Kidney epithelial cell (primary cell): ENCODE results near the gene RPS6KA4. TPM values are rescaled to one million over a fixed set of nuclear protein-coding genes. Genes with fewer than 3 reads are reported as not detected.
A peak's percentile ranks its signal among the peaks of the same experiment; 100 is the strongest.

Source experiments
- DNase-seq: peaks from one replicate; pipeline ENCODE4 v3.0.0-alpha.2; 2010; ENCODE audit warnings: low read depth
- H3K27me3 ChIP-seq: 2 replicates; pipeline ENCODE4 v1.6.0; 2011; ENCODE audit warnings: low read length; ENCODE audit not compliant: control insufficient read depth, insufficient read depth
- H3K36me3 ChIP-seq: 2 replicates; pipeline ENCODE4 v1.5.1; 2011; ENCODE audit warnings: low read length; ENCODE audit not compliant: control insufficient read depth, insufficient read depth
- H3K4me3 ChIP-seq: 2 replicates; pipeline ENCODE4 v1.5.1; 2011; ENCODE audit warnings: low read depth, mild to moderate bottlenecking, control low read depth, low read length
- total RNA-seq: library from RNA; depleted of rRNA; stranded (reverse); fragments of >200 nt; gene quantifications from 2 replicates; pipeline ENCODE4 v1.2.3, GENCODE V29; 2015
- TF ChIP-seq, protein P1 (sequence below): IDR thresholded peaks from 2 replicates; pipeline ENCODE4 v1.5.1; 2011; ENCODE audit warnings: mild to moderate bottlenecking, moderate library complexity, low read length, control low read depth, inconsistent platforms; ENCODE audit not compliant: insufficient read depth, poor library complexity, severe bottlenecking

Gene RPS6KA4
- total RNA-seq, 1 donor from 2014 or later = 43.0 TPM

DNA sequence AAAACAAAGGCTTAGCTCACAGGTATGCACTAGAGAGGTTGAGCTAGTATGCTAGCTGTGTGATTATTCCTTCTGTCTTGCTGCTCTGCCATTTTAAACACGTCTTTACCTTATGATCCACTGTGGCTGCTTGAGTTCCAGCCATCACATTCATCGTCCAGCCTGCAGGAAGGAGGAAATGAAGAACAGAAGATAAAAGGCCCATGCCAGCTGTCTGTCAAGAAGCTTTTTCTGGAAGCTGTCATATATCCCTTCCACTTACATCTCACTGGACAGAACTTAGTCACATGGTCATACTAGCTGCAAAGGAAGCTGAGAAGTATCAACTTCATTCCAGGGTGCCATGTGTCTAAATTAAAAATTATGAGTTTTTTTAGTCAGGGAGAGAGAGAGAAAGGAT lies 31.6 kb upstream of the RPS6KA4 start:
- H3K4me3 ChIP-seq = no peak overlapping the region
- DNase-seq = no peak
- H3K36me3 ChIP-seq = peaks cover under 1% of the 10 kb centered on the region
- H3K27me3 ChIP-seq = no peaks in the 10 kb centered on the region
- TF ChIP-seq, protein P1, sequence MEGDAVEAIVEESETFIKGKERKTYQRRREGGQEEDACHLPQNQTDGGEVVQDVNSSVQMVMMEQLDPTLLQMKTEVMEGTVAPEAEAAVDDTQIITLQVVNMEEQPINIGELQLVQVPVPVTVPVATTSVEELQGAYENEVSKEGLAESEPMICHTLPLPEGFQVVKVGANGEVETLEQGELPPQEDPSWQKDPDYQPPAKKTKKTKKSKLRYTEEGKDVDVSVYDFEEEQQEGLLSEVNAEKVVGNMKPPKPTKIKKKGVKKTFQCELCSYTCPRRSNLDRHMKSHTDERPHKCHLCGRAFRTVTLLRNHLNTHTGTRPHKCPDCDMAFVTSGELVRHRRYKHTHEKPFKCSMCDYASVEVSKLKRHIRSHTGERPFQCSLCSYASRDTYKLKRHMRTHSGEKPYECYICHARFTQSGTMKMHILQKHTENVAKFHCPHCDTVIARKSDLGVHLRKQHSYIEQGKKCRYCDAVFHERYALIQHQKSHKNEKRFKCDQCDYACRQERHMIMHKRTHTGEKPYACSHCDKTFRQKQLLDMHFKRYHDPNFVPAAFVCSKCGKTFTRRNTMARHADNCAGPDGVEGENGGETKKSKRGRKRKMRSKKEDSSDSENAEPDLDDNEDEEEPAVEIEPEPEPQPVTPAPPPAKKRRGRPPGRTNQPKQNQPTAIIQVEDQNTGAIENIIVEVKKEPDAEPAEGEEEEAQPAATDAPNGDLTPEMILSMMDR = no peak

GRCh38 chr11:64327993-64328392 lies 31.0 kb upstream of the RPS6KA4 start:
- no peaks in the 10 kb centered on the region for H3K27me3 ChIP-seq
- TF ChIP-seq, protein P1 = no peak
- no peak for DNase-seq
- no peaks in the 10 kb centered on the region for H3K36me3 ChIP-seq
- H3K4me3 ChIP-seq = no peak overlapping the region

GRCh38 chr11:64330888-64331287 lies 28.1 kb upstream of the RPS6KA4 start:
- no peak overlapping the region for H3K4me3 ChIP-seq
- H3K27me3 ChIP-seq = no peaks in the 10 kb centered on the region
- TF ChIP-seq, protein P1 = no peak
- no peak for DNase-seq
- H3K36me3 ChIP-seq = no peaks in the 10 kb centered on the region

- Histone ChIP-seq H3K27me3 (no peaks in the 10 kb centered on the region), H3K4me3 (no peak overlapping the region), H3K36me3 (no peaks in the 10 kb centered on the region)
- DNase-seq = peak; percentile 77
- TF ChIP-seq, protein P1 = peak; percentile 79
These were observed 27.2 kb upstream of the RPS6KA4 start for GRCh38 chr11:64331569-64332371.

DNA sequence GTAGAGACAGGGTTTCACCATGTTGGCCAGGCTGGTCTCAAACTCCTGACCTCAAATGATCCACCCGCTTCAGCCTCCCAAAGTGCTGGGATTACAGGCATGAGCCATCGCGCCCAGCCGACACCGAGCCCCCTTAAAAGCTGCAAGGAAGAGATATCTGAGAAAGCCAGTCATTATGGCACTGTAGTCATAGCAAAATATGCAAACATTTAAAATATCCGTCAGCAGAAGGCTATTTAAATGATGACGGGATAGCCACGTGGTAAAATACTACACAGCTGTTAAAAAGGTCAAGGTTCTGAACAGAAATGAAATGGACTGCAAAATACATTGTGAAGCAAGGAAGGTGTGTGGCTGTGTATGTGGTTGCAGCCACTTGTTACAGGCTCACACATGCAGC lies 25.4 kb upstream of the RPS6KA4 start:
- Histone ChIP-seq H3K27me3 (no peaks in the 10 kb centered on the region), H3K36me3 (no peaks in the 10 kb centered on the region)
- TF ChIP-seq, protein P1 = no peak

More for the DNA sequence above, 25.4 kb upstream of the RPS6KA4 start:
- no peak overlapping the region for H3K4me3 ChIP-seq
- no peak for DNase-seq
